ENCODE results near the gene POLA1. TPM values are rescaled to one million over a fixed set of nuclear protein-coding genes. Genes with fewer than 3 reads are reported as not detected.

Gene POLA1
- total RNA-seq, 1 donor from 2014 or later, result 24.6 TPM

GRCh38 chrX:25009407-25009806 is 315.7 kb downstream of the POLA1 start:
- no peak for DNase-seq (ENCODE audit: low read depth)
- TF ChIP-seq, protein P1, sequence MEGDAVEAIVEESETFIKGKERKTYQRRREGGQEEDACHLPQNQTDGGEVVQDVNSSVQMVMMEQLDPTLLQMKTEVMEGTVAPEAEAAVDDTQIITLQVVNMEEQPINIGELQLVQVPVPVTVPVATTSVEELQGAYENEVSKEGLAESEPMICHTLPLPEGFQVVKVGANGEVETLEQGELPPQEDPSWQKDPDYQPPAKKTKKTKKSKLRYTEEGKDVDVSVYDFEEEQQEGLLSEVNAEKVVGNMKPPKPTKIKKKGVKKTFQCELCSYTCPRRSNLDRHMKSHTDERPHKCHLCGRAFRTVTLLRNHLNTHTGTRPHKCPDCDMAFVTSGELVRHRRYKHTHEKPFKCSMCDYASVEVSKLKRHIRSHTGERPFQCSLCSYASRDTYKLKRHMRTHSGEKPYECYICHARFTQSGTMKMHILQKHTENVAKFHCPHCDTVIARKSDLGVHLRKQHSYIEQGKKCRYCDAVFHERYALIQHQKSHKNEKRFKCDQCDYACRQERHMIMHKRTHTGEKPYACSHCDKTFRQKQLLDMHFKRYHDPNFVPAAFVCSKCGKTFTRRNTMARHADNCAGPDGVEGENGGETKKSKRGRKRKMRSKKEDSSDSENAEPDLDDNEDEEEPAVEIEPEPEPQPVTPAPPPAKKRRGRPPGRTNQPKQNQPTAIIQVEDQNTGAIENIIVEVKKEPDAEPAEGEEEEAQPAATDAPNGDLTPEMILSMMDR (conservative IDR thresholded peaks at IDR 0.05; ENCODE audit: low read depth, low read length), result no peak
- no peak overlapping the region for H3K4me3 ChIP-seq (ENCODE audit: low read depth, low read length)

DNA sequence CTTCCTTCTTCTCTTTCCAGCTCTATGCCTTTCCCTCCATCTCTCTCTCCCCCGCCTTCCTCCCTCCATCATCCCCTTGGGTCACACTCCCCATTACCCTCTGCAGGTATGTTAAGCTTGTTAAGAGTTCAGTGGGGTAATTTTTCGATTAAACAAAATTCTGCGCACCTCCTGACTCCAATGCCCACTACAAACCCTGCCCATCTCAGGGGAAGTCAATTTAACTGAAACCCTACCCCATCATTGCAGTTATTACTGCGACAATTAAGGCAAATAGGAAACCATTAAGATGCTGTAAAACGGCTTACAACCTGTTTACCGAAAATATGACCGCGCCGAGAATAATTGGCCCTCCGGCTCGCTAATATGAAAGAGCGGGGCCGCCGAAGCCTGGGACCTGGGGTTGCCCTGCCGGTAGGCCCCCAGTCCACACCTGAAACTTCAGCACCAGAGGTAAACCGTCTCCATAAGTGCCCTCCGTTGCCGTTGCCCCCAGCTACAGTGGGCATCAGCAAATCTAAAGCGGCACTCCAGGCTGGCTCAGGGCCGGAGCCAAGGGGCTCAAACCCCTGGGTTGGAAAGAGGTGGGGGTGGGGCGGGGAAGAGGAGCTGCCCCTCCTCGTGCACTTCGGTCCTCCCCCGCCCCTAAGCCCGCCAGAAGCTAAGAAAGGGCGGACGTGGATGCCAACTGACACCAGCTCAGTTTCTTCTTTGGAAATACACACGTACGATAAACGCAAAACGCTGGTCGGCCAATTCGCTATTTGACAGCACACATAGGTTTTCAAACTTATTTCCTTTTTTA is 317.3 kb downstream of the POLA1 start:
- no peak overlapping the region for H3K4me3 ChIP-seq (ENCODE audit: low read depth, low read length)

GRCh38 chrX:25011589-25012432 is 318.1 kb downstream of the POLA1 start:
- TF ChIP-seq, protein P1 (conservative IDR thresholded peaks at IDR 0.05; ENCODE audit: low read depth, low read length), result no peak
- DNase-seq (ENCODE audit: low read depth), result no peak
- H3K4me3 ChIP-seq (ENCODE audit: low read depth, low read length), result no peak overlapping the region

More for the DNA sequence above, 317.3 kb downstream of the POLA1 start:
- DNase-seq (ENCODE audit: low read depth), result no peak
- TF ChIP-seq, protein P1 (conservative IDR thresholded peaks at IDR 0.05; ENCODE audit: low read depth, low read length), result no peak

DNA sequence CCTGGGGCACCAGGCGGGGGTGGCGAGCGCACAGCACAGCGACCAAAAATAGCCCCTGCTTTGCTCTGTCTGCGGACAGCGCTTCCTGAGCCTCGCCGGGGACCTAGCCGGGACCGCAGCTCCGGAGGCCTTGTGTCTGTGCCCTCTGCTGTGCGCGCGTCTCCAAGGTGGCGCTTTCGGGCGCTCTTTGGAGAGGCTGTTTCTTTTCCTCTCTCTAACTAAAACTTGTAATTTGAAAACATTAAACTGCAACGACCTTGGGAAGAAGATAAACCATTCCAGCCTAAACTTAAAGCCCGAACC is 318.7 kb downstream of the POLA1 start:
- no peak overlapping the region for H3K4me3 ChIP-seq (ENCODE audit: low read depth, low read length)
- DNase-seq (ENCODE audit: low read depth), result no peak
- TF ChIP-seq, protein P1 (conservative IDR thresholded peaks at IDR 0.05; ENCODE audit: low read depth, low read length), result no peak

GRCh38 chrX:25012793-25013631 is 319.3 kb downstream of the POLA1 start:
- TF ChIP-seq, protein P1 (conservative IDR thresholded peaks at IDR 0.05; ENCODE audit: low read depth, low read length), result no peak
- DNase-seq (ENCODE audit: low read depth), result no peak
- no peak overlapping the region for H3K4me3 ChIP-seq (ENCODE audit: low read depth, low read length)

- DNase-seq (ENCODE audit: low read depth), result no peak
- H3K4me3 ChIP-seq (ENCODE audit: low read depth, low read length), result no peak overlapping the region
- TF ChIP-seq, protein P1 (conservative IDR thresholded peaks at IDR 0.05; ENCODE audit: low read depth, low read length), result no peak
Measured at GRCh38 chrX:25013632-25014365, 320.1 kb downstream of the POLA1 start.

Data from epithelial cell of proximal tubule (primary cell).